Ramos (cell line): ENCODE results near the gene GBE1.
"Not testable (repeated sequence)": the region's sequence is repeated elsewhere in the genome, so short reads cannot be mapped to it uniquely, and the experiment has no call there.

Experiments used
- in situ Hi-C: fragments of 300-500 bp; cut with MboI; formaldehyde crosslinking; loops from one replicate; pipeline ENCODE4 v1.14.3; 2022; ENCODE audit warnings: low sequenced_read_pairs; ENCODE audit not compliant: unreplicated experiment

Gene GBE1

DNA sequence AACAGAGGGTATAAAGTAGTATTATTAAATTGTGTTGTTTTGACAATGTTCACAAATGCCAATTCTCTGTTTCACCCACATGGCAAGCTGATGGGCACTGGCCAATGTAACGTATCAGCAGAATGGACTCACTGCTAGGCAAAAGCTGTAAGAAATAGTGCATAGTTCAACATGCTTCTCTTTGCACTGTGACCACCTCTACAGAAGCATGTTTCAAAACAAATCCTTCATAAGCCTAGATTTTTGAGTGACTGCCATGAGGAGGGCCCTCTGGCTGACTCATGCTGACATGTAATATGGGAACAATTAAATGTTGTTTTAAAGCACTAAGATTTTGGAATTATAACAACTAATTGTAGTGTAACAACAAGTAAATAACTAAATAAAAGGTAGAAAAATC, 3.2 kb downstream of the GBE1 start:
- in situ Hi-C loops: no loop called here

DNA sequence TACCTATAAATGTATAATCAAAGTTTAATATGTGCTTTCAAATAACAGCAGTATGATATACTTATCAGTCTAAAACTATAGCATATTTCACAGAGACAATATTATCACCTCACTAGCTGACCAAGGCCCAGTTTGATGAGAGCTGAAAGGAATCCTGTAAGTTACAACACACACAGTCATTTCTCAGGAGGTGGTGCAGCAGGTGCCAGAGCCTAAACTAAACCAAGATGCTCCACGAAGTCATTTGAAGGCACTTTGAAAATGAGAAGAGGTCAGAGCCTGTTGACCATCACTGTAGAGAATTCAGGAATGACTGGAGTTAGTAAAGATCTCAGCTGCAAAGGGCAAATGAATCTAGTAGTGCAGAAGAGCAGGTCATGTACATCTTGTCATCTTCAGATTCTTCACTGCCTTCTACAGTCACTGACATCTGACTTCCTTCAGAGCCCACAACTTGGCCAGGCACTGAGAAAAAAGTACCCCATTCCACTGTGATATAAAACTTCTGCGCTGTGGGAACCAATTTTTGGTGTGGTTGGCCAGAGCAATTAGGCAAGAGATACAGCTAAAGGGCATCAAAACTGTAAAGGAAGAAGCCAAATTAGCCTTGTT, 7.9 kb downstream of the GBE1 start:
- in situ Hi-C loops: no loop called here

DNA sequence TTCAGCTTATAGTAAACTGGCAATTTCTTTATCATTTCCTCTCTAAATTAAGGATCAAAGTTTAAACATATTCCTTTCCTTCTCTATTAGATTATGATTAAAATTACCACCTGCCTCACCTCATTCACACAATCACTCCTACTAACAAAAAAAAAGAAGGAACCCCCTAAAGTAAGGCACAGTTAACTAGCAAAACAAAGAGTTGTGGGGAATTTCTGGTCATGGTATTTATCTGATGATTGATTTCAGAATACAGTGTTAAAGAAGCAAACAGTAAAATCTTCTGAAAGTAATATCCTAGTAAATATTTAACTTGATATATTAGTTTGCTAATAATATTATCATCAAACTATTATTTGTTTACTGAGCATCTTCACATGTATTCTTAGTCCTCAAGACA, 8.8 kb downstream of the GBE1 start:
- in situ Hi-C loops: no loop called here

DNA sequence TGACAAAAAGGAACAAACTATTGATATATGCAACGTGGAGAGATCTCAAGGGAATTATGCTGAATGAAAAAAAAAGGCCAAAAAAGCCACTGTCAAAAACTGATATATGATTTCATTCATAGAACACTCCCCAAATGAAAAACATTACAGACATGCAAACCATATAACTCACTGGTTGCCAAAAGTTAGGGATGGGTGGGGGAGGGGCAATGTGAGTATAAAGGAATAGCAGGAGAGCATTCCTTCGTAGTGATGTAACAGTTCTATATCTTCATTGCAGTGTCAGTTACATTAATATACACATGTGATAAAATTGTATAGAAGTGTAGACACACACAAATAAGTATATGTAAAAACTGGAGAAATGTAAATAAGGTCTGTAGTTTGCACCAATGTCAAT, 12.2 kb downstream of the GBE1 start:
- in situ Hi-C loops: no loop called here

DNA sequence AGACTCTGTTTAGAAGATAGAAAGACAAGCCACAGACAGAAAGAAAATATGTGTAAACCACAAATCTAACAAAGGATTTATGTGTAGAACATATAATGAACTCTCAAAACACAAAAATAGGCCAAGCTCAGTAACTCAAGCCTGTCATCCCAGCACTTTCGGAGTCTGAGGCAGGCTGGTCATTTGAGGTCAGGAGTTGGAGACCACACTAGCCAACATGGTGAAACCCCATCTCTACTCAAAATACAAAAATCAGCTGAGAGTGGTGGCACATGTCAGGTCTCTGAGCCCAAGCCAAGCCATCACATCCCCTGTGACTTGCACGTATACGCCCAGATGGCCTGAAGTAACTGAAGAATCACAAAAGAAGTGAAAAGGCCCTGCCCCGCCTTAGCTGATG, 14.2 kb downstream of the GBE1 start:
- in situ Hi-C loops: not testable (repeated sequence)

DNA sequence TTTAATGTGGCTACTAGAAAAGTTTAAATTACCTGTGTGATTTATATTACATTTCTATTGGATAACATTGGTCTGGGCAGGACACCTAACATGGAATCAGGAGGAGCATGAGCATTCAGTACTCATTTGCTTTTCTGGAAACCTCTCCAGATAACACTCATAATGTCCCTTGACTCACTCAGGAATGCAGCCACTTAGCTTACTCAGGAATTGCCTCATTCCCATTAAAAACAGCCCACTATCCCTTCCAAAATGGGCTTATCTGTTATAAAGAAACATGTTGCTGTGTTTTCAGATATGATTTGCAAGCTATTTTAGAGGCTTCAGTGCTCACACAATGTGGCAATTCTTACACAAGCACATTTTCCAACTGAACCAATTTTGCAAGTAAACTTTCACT, 17.1 kb downstream of the GBE1 start:
- in situ Hi-C loops: no loop called here

DNA sequence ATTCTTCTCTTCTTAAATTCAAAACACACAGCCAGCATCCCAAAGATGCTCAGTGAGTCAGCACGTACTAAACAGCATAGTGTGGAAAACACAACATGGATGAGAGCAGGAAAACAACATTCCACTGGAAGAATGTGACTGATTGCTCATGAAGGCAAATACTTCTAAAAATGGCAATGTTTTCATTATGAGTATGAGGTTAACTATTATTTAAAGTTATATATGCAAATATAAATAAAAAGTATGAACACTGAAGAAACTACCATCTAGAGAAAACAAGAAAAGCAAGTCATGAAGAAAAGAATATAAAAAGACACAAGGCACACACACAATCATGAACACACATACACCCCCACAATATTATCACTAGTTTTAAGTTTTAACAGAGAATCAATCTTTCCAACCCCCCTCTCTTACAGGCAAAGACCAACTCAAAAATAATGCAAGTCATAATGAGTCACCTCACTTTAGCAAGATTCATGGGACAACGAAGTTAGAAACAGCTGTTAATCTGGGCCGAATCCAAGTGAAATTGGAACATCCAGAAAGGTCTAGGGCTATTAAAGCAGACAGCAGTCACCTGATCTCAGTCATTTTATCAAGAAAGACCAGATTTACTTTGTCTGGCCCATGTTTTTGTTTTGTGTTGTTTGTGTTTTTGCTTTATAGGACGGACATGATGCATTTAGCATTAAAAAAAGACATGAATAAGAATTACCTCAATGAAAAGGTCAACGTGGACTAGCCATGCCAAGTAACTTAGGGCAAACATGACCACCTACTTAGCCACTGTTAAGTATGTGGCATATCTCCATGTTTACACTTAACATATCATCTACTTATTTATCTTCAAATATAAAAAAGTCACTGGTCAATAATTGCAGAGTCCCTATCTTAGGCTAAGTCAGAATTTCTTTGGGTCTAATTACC, 18.1 kb downstream of the GBE1 start:
- in situ Hi-C loops: no loop called here

DNA sequence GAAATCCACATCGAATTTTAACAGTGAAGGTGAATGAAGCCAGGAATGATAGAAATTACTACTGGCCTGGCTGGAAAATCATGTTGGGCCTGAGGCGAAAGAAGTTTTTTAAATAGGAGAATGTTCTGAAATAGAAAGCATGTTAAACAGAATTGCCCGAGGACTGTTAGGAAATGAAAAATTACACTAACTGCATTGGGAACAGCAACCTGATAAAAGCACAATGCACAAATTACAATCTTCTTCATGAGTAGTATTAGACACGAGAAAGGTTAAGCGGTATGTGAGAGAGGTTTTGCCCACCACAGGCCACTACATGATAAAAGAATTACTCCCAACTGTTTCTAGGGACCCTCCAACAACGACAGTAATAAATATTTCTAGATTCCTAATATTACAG, 18.9 kb downstream of the GBE1 start:
- in situ Hi-C loops: no loop called here

DNA sequence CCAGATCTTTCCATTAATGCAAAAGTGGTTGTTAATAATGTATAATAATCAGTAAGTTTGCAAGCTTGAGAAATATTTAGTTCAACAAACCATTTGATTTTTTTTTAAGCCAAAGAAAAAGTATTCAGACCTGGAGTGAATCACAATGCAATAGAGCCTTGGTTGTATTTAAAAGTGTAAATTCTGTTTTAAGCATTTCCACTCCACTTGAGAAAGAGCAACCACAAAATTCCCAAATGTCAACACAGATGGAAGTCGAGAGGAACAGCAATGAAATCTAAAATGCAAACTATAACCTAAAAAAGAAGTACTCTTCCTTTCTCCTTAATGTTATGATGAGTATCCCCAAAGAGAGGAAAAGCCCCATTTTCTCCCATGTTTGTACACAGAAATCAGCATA, 20.2 kb downstream of the GBE1 start:
- in situ Hi-C loops: no loop called here

DNA sequence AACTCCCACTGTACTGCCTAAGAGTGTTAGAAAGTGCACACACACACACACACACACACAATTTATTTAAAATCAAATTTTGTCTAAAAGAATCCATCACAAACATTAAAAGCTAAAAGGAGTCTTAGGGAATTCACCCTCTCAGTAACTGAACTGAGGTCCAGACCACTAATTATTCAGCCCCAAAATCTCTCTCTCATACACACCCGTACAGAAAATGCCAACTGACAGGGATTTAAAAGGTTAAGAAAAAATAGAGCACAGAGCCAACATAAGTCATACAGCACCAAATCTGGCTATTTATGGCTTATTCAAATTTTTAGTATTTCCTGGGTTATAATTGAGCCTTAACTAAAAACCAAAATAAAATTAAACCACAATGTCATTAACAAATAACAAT, 20.7 kb downstream of the GBE1 start:
- in situ Hi-C loops: no loop called here

DNA sequence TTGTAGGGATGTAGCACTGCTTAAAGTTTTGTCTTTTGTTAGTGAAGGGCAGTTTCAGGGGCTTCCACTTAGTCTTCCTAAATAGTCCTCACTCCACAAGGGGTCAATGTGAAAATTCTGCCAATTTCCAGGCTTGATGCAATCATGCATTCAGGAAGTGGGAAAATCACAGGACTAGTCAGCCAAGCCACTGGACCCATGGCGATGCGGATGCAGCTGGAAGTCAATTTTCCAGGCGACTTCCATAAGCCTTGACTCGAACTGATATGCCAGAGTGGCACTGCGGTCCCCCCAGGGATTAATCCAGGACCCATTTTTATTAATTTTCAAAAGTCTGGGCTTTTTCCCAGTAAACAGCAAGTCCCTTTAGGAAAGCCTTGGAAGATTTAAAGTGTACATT, 26.1 kb downstream of the GBE1 start:
- in situ Hi-C loops: no loop called here

DNA sequence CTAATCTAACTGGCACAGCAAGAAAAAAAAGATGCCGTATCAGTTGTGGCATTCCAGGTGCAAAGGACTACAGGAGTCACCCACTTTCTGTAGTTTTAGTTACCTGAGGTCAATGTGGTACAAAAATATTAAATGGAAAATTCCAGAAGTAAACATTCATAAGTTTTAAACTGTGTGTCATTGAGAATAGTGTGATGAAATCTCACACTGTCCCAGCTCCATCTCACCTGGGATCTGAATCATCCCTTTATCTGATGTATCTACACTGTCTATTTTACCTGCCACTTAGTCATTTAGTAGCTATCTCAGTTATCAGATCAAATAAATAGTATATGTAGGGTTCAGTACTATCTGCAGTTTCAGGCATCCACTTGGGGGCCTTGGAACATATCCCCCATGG, 26.7 kb downstream of the GBE1 start:
- in situ Hi-C loops: no loop called here

DNA sequence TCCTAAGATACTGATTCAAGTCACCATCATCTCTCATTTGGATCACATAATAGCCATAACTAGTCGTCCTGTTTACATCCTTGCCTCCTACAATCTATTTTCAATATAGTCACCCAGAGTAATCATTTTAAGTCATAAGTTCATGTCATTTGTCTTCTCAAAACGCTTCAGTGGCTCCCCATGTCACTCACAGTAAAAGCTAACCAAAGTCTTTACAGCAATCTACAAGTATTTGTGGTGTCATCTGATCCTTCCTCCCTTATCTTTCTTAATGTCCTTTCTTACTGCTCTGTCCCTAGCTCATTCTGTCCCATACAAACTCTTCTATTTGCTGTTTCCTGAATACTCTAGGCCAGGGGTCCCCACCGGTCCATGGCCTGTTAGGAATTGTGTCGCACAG, 28.8 kb downstream of the GBE1 start:
- in situ Hi-C loops: no loop called here

DNA sequence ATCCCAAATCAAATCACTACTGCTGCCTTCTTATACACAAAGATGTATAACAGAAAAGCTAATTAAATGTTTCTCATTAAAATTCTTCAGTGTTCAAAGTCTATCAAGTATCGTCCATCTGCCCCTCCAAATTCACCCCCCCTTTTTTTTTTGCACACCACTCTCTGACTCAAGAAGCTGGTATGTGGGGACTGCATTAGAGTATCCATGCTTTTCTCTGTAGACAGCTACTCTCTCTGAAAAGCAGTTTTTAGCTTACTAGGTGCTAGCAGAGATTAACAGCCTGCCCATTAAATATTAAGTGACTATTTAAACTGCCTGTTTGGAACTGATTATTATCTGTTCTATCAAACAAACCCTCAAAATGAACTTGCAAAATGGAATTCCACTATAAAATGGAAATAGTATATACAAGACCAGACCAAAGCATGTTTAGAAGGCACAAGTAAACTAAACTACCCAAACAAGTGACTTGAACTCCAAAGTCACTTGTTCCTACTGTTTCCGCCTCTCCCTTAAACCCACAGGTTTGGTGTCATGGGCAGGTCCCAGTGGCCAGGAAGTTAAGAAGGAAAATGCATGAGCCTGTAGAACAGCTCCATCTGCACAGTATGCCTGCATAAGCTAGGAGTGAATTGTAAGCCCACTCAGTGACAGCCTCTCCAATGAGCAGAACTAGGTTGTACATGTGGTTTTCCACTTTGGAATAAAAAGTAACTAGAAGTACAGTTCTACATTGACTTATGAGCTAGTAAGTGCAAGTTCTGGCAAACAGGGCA, 32.5 kb downstream of the GBE1 start:
- in situ Hi-C loops: no loop called here

DNA sequence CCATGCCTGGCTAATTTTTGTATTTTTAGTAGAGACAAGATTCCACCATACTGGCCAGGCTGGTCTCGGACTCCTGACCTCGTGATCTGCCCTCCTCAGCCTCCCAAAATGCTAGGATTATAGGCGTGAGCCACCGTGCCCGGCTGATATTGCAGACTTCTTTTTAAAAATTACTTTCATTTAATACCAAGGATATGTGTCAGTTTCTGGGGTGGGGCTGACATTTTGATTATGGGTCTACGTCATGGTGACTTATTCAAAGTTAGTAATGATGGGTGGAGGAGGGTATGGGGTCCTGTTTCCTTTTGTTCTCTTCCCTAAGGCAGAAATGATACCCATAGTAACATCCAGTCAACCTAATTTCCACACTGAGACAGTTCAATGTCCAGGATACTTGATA, 34.7 kb downstream of the GBE1 start:
- in situ Hi-C loops: no loop called here

DNA sequence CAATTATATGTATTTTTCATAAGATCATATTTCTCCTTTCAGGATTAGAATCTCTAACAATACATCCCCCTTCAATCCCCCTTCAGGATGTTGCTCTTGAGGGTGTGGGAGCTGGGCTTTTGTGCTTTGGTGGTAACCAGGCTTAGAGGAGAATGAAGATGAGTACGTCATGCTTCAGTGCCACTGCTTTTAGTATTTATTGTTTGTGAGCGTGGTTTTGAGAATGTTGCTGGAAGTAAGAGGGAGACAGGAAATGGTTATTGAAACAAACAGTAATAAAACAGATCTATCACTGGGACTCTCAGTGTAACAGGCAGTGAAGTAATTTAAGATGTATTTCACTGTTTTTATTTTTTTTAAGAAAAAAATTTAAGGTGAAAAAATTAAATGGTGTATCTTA, 35.3 kb downstream of the GBE1 start:
- in situ Hi-C loops: no loop called here

DNA sequence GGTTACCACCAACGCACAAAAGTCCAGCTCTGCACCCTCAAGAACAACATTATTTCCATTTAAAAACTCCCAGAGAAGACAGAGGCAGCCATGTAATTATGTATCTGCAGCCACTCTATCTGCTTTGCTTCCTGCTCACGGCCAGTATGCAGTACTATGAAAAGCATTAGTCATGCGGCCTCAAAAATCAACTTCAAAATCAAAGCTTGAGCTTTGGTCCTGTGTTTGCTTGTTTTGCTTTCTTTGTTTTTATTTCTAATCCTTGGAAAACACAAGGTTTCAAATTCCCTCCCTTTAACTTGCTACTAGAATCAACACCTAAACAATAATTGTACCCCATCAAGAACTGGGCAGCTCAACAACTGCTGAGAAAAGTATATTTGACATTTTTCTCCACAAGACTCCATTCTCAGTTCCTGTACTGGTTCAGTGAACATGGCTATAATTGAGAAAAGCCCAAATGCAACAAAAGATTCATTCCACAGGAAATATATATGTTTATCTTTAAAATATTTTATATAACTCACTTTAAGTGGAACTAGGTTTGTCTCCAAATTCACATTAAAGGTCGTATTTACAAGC, 37.6 kb downstream of the GBE1 start:
- in situ Hi-C loops: no loop called here

DNA sequence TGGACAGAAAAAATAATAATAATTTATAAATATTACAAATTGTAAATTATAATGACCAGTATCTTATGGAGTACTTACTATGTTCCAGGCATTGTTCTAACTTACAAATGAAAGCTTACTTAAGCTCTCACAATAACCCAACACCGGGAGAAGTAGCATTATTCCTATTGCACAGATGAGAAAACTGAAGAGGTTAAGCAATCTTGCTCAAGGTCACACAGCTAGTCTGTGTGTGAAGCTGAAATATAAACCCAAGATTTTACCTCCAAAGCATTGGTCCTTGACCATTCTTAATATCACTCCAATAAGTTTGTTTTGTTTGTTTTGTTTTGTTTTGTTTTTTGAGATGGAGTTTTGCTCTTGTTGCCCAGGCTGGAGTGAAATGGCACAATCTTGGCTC, 43.1 kb downstream of the GBE1 start:
- in situ Hi-C loops: no loop called here

DNA sequence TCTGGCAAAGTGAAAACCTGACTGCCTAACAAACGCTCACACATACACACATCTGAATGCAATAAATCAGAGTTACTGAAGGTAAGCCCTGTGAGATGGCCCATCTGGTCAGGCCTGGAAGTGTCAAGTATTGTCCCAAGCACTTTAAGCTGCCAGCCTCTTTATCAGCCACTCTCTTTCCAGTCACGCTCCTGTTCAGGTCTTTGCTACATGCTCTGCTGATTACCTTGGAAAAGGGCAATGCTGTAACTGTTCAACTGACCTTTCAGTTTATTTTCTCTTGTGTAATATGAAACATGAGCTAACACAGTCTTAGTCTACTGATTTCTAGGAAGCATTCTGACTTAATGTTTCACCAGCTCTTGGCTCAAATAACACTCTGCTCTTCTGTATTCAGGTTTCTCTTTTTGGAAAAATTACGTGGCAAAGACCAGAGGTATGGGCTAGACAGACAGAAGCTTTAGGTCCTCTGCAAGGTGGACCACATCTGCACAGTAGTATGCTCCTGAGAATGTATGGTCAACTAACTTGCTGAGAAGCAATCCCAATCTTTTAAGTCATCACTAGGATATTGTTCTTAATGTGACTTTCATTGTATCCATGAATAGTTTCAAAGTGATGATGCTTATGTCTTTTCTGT, 44.5 kb downstream of the GBE1 start:
- in situ Hi-C loops: no loop called here

DNA sequence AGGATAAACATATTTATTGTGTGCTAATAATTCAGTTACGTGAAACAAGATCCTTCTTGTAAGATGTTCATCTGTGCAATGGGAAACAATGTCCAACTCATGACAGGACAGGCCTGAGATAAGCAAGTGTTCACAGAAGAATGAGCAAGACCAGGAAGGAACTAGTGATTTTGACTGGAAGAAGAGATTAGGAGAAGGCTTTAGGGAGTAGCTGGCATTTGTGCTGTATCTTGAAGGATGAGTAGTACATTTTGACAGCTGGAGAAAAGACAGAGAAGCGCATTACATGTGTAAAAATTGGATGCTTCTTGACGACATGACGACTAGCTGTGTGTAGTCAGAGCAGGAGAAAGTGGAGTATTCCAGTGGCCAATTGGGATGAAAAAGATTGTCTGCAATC, 48.4 kb downstream of the GBE1 start:
- in situ Hi-C loops: no loop called here
